ENCODE measurements around the gene VCAN.

The VCAN gene

GRCh38 chr5:83488271-83488670 is 16.7 kb downstream of the VCAN start:
- no peak overlapping the region for H3K4me2 ChIP-seq (ENCODE audit: low read length)
- H3F3A ChIP-seq (ENCODE audit: control insufficient read depth, insufficient read depth), result no peaks in the 10 kb centered on the region
- no peak overlapping the region for H3K27ac ChIP-seq (ENCODE audit: low read depth, low read length)
- no peaks in the 10 kb centered on the region for H3K4me1 ChIP-seq (ENCODE audit: control insufficient read depth, low read length)
- H3K27me3 ChIP-seq (ENCODE audit: control insufficient read depth, low read length), result no peaks in the 10 kb centered on the region
- H3K9me3 ChIP-seq (ENCODE audit: control insufficient read depth, insufficient read depth, low read length), result no peaks in the 10 kb centered on the region
- H3K4me3 ChIP-seq (ENCODE audit: low read length), result no peak overlapping the region
- no peak for TF ChIP-seq CTCF (IDR thresholded peaks at IDR 0.05; ENCODE audit: low read depth, low read length, poor library complexity, severe bottlenecking)
- no peak for TF ChIP-seq EZH2phosphoT487 (IDR thresholded peaks at IDR 0.05; ENCODE audit: borderline replicate concordance, low read length)
- no peaks in the 10 kb centered on the region for H4K20me1 ChIP-seq (ENCODE audit: control insufficient read depth, insufficient read depth, low read depth, low read length)
- no peaks in the 10 kb centered on the region for H3K36me3 ChIP-seq (ENCODE audit: control insufficient read depth, low read length)
- H3K9me2 ChIP-seq (replicated peaks; ENCODE audit: control insufficient read depth, low read length), result no peaks in the 10 kb centered on the region
- H3K79me2 ChIP-seq (ENCODE audit: control insufficient read depth, low read length), result no peaks in the 10 kb centered on the region

GRCh38 chr5:83488821-83489220 is 17.3 kb downstream of the VCAN start:
- no peak overlapping the region for H3K4me2 ChIP-seq (ENCODE audit: low read length)
- no peak for TF ChIP-seq EZH2phosphoT487 (IDR thresholded peaks at IDR 0.05; ENCODE audit: borderline replicate concordance, low read length)
- no peak for TF ChIP-seq CTCF (IDR thresholded peaks at IDR 0.05; ENCODE audit: low read depth, low read length, poor library complexity, severe bottlenecking)
- no peaks in the 10 kb centered on the region for H4K20me1 ChIP-seq (ENCODE audit: control insufficient read depth, insufficient read depth, low read depth, low read length)
- no peaks in the 10 kb centered on the region for H3K79me2 ChIP-seq (ENCODE audit: control insufficient read depth, low read length)
- H3F3A ChIP-seq (ENCODE audit: control insufficient read depth, insufficient read depth), result no peaks in the 10 kb centered on the region
- no peaks in the 10 kb centered on the region for H3K36me3 ChIP-seq (ENCODE audit: control insufficient read depth, low read length)
- no peak overlapping the region for H3K4me3 ChIP-seq (ENCODE audit: low read length)
- H3K4me1 ChIP-seq (ENCODE audit: control insufficient read depth, low read length), result no peaks in the 10 kb centered on the region
- H3K27ac ChIP-seq (ENCODE audit: low read depth, low read length), result no peak overlapping the region
- H3K9me2 ChIP-seq (replicated peaks; ENCODE audit: control insufficient read depth, low read length), result no peaks in the 10 kb centered on the region
- H3K27me3 ChIP-seq (ENCODE audit: control insufficient read depth, low read length), result no peaks in the 10 kb centered on the region
- H3K9me3 ChIP-seq (ENCODE audit: control insufficient read depth, insufficient read depth, low read length), result no peaks in the 10 kb centered on the region

- H3K27ac ChIP-seq (ENCODE audit: low read depth, low read length), result no peak overlapping the region
- H3K27me3 ChIP-seq (ENCODE audit: control insufficient read depth, low read length), result no peaks in the 10 kb centered on the region
- no peak overlapping the region for H3K4me3 ChIP-seq (ENCODE audit: low read length)
- H3K9me3 ChIP-seq (ENCODE audit: control insufficient read depth, insufficient read depth, low read length), result no peaks in the 10 kb centered on the region
- H3K4me2 ChIP-seq (ENCODE audit: low read length), result no peak overlapping the region
- TF ChIP-seq CTCF (IDR thresholded peaks at IDR 0.05; ENCODE audit: low read depth, low read length, poor library complexity, severe bottlenecking) (no peak), EZH2phosphoT487 (IDR thresholded peaks at IDR 0.05; ENCODE audit: borderline replicate concordance, low read length) (no peak)
- no peaks in the 10 kb centered on the region for H3K9me2 ChIP-seq (replicated peaks; ENCODE audit: control insufficient read depth, low read length)
- no peaks in the 10 kb centered on the region for H3K4me1 ChIP-seq (ENCODE audit: control insufficient read depth, low read length)
- no peaks in the 10 kb centered on the region for H4K20me1 ChIP-seq (ENCODE audit: control insufficient read depth, insufficient read depth, low read depth, low read length)
- no peaks in the 10 kb centered on the region for H3K36me3 ChIP-seq (ENCODE audit: control insufficient read depth, low read length)
- no peaks in the 10 kb centered on the region for H3F3A ChIP-seq (ENCODE audit: control insufficient read depth, insufficient read depth)
- no peaks in the 10 kb centered on the region for H3K79me2 ChIP-seq (ENCODE audit: control insufficient read depth, low read length)
These were observed 18.7 kb downstream of the VCAN start for GRCh38 chr5:83490203-83490602.

- Histone ChIP-seq H3F3A (ENCODE audit: control insufficient read depth, insufficient read depth) (no peaks in the 10 kb centered on the region), H3K27me3 (ENCODE audit: control insufficient read depth, low read length) (no peaks in the 10 kb centered on the region), H3K4me3 (ENCODE audit: low read length) (no peak overlapping the region), H3K36me3 (ENCODE audit: control insufficient read depth, low read length) (no peaks in the 10 kb centered on the region), H3K4me1 (ENCODE audit: control insufficient read depth, low read length) (no peaks in the 10 kb centered on the region), H3K9me3 (ENCODE audit: control insufficient read depth, insufficient read depth, low read length) (no peaks in the 10 kb centered on the region), H3K27ac (ENCODE audit: low read depth, low read length) (no peak overlapping the region), H4K20me1 (ENCODE audit: control insufficient read depth, insufficient read depth, low read depth, low read length) (no peaks in the 10 kb centered on the region), H3K4me2 (ENCODE audit: low read length) (no peak overlapping the region), H3K79me2 (ENCODE audit: control insufficient read depth, low read length) (no peaks in the 10 kb centered on the region), H3K9me2 (replicated peaks; ENCODE audit: control insufficient read depth, low read length) (no peaks in the 10 kb centered on the region)
- no peak for TF ChIP-seq CTCF (IDR thresholded peaks at IDR 0.05; ENCODE audit: low read depth, low read length, poor library complexity, severe bottlenecking)
- no peak for TF ChIP-seq EZH2phosphoT487 (IDR thresholded peaks at IDR 0.05; ENCODE audit: borderline replicate concordance, low read length)
These were observed 20.8 kb downstream of the VCAN start for GRCh38 chr5:83492331-83492730.
